Measurements from ENCODE around the gene OVCH1.

Gene OVCH1

DNA sequence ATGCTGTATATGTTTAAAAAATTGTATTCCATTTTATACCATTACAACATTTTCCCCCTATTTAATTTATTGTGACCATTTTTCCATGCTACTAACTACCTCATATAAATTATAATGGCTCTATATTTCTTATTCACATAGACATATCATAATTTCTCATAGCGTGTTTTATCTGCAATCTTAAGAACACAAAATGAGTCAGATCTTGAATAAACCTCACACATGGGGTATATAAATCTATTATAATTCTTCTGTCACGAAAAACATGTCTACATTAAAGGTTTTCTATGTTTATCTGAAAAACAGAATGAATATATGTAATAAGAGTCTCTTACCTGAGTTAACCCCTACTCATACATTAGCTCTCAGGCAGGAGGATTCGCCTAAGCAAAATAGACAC is 66.0 kb downstream of the OVCH1 start:
- DNase-seq (ENCODE audit: low read depth) = no peak
- TF ChIP-seq CTCF (IDR thresholded peaks at IDR 0.05; ENCODE audit: low read depth, low read length, missing control alignments) = no peak
- H3K4me3 ChIP-seq (ENCODE audit: low read depth, low read length) = no peak overlapping the region

DNA sequence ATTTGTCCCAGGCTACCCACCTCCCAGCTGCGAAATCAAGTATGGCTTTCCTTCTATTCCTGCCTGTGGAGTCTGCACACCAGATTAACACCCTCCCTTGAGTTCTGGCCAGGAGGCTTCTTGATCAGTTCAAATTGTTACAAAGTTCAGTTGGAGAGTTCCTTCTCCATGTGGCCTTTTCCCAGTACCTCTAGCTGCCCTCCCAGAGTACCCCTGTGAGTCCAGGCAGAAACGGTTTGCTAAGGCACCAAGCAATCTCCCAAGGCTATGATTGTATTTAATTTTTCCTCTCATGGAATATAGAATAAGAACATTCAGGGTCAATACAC is 66.8 kb downstream of the OVCH1 start:
- no peak for DNase-seq (ENCODE audit: low read depth)
- TF ChIP-seq CTCF (IDR thresholded peaks at IDR 0.05; ENCODE audit: low read depth, low read length, missing control alignments) = no peak
- no peak overlapping the region for H3K4me3 ChIP-seq (ENCODE audit: low read depth, low read length)

- TF ChIP-seq CTCF (IDR thresholded peaks at IDR 0.05; ENCODE audit: low read depth, low read length, missing control alignments) = no peak
- DNase-seq (ENCODE audit: low read depth) = no peak
- no peak overlapping the region for H3K4me3 ChIP-seq (ENCODE audit: low read depth, low read length)
Measured at GRCh38 chr12:29429999-29430715, 67.3 kb downstream of the OVCH1 start.

DNA sequence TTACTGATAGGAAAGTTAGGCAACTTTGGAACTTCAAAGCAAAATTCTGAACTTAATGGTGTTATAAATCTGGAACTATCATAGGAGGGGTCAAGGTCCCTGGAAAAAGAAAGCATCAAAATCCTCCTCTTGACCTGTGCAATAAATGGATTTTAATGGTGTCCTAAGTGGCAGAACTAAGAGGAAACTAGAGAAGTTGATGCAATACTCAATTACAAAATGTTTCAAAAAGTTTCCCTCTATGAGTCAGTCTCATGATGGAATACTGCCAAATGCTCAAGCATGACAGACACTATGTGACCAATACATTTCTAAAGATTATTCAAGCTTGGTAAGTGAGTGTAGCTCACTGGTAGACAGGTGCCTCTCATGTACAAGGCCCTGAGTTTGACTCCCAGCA is 68.9 kb downstream of the OVCH1 start:
- H3K4me3 ChIP-seq (ENCODE audit: low read depth, low read length) = no peak overlapping the region
- DNase-seq (ENCODE audit: low read depth) = no peak

DNA sequence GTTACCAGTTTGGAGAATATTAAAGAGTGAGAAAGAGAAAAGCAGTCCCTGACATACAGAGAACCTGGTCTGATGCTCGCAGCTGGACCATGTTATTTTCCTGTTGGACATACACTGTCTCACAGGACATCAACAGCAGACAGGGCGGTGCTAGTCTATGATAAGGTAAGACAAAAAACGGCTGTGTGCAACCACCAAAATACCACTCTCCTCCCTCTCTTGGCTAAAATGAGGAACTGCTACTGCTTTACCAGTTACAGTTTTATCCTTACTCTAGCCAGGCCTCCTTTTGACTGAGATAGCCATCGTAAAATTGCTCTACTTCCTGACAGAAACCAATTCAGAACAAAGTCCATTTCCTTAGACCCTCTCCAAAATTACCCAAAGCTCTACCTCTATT is 69.5 kb downstream of the OVCH1 start:
- peak; percentile 66 for TF ChIP-seq CTCF (IDR thresholded peaks at IDR 0.05; ENCODE audit: low read depth, low read length, missing control alignments)
- no peak overlapping the region for H3K4me3 ChIP-seq (ENCODE audit: low read depth, low read length)
- peak; percentile 44 for DNase-seq (ENCODE audit: low read depth)

More for the DNA sequence above, 68.9 kb downstream of the OVCH1 start:
- TF ChIP-seq CTCF (IDR thresholded peaks at IDR 0.05; ENCODE audit: low read depth, low read length, missing control alignments) = no peak

DNA sequence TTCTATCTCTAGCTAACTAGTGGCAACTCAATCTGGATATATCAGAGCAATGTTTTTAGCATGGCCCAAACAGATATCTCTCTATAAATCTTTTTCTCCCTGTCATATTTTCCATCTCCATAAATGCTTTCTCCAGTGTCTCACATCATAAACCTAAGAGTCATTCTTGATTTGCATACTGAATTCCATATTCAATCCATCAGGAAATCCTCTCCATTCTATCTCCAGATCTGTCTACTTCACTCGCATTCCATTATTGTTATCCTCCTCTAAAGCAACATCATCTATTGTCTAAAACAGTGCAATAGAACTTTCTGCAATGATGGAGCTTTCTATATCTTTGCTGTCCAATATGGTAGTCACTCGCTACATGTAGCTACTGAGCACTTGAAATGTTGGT is 71.0 kb downstream of the OVCH1 start:
- TF ChIP-seq CTCF (IDR thresholded peaks at IDR 0.05; ENCODE audit: low read depth, low read length, missing control alignments) = no peak
- no peak overlapping the region for H3K4me3 ChIP-seq (ENCODE audit: low read depth, low read length)
- no peak for DNase-seq (ENCODE audit: low read depth)

DNA sequence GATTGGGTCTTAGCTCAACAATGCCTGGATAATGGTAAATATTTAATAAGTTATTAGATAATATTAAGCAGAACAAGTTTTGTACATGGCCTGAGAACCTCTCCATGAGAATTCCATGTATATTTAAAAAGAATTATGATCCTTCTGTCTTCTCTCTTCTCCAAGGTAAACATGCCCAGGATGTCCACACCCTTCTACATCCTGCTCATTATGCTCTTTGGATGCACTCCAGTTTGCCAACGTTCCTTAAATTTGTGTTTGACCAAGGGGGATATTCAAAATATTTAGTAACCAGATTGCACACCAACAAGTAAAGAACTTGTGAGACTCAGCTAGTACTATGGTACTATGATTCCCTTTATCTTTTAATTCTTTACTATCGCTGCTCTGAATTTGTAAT is 71.8 kb downstream of the OVCH1 start:
- no peak overlapping the region for H3K4me3 ChIP-seq (ENCODE audit: low read depth, low read length)
- DNase-seq (ENCODE audit: low read depth) = no peak
- no peak for TF ChIP-seq CTCF (IDR thresholded peaks at IDR 0.05; ENCODE audit: low read depth, low read length, missing control alignments)

All from GM12864 (cell line).